Tongue (tissue), 2 donors: ENCODE results near the gene RAPGEF4. TPM values are rescaled to one million over a fixed set of nuclear protein-coding genes. Genes with fewer than 3 reads are reported as not detected.
A peak's percentile ranks its signal among the peaks of the same experiment; 100 is the strongest.
"Not testable (repeated sequence)": the region's sequence is repeated elsewhere in the genome, so short reads cannot be mapped to it uniquely, and the experiment has no call there.

Experiments
- DNase-seq: peaks from one replicate; pipeline ENCODE4 v3.0.0-alpha.2; 2015
- total RNA-seq: library from RNA; depleted of rRNA; stranded (reverse); fragments of >200 nt; gene quantifications from one replicate; pipeline ENCODE4 v1.2.3, GENCODE V29; 2014

Gene RAPGEF4
- total RNA-seq, 1 donor from 2014 or later: 11.3 TPM

DNA sequence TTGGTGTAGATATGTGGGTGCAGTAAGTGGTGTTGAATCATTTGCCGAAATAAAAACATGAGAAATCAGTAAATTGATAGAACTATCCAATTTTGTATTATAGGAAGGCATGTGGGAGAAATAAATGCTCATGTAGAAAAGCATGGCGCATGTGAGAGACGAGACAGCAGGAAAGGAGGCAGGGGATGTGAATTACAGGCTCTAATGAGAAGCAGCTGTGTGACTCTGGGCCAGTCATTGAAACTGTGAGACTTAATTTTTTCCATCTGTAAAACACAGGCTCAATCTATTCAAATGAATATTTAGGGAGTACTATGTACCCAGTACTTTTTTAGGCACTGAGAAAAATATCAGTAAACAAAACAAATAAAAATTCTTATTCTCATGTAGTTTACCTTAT, 297.4 kb downstream of the RAPGEF4 start:
- no peak for DNase-seq

GRCh38 chr2:173034143-173034542, 298.5 kb downstream of the RAPGEF4 start:
- DNase-seq: no peak

DNA sequence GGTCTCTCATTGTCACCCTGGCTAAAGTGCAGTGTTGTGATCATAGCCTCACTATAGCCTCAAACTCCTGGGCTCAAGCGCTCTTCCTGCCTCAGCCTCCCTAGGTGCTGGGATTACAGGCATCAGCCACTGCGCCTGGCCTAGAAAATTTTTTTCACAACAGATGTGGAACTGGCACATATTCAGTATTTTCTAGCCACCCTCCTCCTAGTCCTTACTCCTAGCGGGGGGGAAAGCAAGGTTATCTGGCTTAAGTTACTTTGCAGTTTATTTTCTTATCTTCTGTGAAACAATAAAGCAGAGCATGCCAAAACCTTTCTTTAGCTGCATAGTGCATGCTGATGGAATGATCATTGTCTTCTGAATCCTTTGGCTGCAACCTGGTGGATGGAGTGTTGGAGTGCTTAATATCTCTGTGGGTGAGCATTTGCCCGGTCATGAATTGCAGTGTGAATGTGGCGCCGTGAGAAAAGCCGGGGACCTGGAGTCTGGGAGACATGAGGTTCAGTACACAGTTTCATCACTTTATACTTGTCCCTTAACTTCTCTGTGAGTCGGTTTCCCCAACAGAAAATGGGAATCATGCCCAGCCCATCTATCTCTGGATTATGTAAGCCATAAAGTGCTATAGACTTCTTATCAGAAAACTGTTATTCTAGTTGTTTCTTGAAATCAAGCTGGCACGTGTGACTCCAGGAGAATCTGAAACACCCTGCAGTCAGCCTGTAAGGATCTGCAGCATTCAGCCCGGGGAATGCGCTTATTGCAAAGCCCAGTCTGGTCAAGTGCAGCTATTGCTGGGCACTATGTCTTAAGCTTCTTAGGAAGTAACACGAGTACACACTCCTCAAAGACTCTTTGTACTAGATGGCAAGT, 301.8 kb downstream of the RAPGEF4 start:
- peak; percentile 55 for DNase-seq

- DNase-seq: not testable (repeated sequence)
Observed at GRCh38 chr2:173038257-173038656, 302.6 kb downstream of the RAPGEF4 start.

GRCh38 chr2:173040729-173041128, 305.1 kb downstream of the RAPGEF4 start:
- no peak for DNase-seq

DNA sequence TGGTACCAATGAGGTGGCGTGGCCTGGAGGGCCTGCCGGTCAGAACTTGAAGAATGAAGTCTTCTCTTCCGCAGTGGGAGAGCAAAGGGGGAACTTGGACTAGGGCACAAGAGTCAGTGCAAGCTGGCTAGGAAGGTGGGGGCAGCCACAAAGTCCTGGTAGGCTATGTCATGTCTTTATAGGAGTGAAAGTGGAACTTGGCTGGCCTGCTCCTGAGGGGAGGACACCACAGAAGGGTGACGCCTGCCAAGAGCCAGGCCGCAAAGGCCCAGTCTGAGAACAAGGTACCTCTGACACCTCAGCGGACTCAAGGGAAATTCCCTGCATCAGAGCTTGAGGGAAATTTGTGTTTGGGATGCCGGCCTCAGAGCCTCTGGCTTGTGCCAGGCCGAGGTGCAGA, 307.8 kb downstream of the RAPGEF4 start:
- DNase-seq: no peak

- no peak for DNase-seq
Observed at GRCh38 chr2:173043897-173044519, 308.4 kb downstream of the RAPGEF4 start.

DNA sequence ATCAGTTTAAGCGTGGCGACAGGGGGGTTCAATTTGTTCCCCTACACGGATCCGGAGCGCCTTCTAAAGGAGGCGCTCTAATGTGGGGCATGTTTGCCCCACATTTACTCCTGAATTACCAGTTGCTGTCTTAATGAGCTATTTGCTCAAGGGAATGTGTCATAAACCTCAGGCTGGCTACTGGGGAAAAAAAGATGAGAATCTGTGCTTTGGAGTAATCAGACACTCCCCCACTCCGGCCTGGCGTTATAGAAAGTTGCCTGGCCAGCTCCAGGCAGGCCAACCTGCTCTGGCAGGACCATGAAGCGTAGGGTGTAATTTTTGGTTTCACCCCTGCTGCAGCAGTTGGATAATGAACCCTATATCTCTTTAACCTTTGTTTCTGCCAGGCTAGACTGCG, 309.0 kb downstream of the RAPGEF4 start:
- DNase-seq: no peak

DNA sequence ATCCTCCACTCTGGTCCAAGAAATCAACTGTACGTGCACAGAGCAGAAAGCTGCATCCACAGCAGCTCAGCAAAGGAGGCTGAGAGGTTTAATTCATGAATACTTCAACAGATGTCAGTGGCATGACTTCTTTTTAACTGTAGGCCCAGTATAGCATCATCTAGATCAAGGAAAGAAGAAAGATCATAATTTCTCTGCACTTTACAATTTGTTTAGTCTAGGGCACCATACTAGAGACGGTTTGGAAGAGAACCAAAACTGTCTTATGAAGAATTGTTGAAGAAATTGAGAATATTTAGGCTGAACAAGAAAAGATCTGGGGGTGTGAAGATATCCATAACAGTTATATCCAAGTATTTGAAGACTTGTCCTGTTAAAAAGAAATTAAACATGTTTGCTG, 309.5 kb downstream of the RAPGEF4 start:
- DNase-seq: no peak

GRCh38 chr2:173048522-173048896, 312.9 kb downstream of the RAPGEF4 start:
- no peak for DNase-seq

DNA sequence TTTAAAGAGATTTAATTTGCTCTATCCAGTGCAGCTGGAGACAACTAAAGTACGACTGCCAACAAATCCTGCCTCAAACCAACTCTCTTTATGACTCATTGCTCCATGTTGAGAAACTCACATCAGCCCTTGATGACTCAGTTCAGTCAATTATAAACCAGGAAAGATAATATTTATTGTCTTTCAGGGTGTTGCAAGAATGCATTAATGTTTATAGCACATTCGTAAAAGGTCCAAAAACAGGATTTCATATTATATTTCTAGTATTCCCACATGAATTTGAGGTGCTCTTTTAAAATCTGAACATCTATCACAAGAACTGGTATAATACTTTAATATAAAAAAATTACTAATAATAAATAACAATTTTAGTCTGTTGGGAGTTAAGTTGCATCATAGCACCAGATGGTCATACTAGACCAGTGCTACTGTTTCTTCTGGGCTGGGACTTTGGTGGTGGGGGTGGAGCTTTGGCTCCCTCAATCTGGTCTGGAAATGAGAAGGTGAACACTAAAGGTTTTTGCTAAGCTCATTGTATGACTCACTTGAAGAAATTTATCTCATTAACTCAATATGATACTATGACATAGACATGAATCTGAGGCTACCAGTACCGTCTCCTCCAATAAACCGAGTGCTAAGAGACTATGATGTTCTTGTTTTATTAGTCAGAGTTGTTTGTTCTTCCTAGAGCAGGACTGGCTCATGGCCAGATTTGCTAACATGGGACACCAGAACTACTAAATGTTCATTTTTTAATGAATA, 313.4 kb downstream of the RAPGEF4 start:
- DNase-seq: peak; percentile 57

DNA sequence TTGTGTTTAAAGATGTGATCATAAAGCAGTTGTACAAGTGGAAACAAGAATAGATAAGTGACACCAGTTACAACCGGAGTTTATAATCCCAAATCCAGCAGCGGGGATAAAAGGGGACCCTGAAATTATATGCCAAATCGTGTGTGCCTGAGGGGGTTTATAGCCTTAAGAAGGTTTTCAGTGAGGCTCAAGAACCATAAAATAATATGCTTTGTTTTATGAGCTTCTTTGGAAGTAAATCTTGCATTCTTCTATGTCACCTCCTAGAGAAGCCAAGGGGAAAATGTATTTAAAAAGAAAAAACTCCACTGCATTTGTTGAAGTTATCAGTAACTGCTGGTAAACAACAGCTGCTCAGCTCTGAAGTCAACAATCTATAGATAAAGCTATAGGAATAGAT, 314.2 kb downstream of the RAPGEF4 start:
- DNase-seq: no peak

GRCh38 chr2:173050684-173051083, 315.0 kb downstream of the RAPGEF4 start:
- DNase-seq: no peak

DNA sequence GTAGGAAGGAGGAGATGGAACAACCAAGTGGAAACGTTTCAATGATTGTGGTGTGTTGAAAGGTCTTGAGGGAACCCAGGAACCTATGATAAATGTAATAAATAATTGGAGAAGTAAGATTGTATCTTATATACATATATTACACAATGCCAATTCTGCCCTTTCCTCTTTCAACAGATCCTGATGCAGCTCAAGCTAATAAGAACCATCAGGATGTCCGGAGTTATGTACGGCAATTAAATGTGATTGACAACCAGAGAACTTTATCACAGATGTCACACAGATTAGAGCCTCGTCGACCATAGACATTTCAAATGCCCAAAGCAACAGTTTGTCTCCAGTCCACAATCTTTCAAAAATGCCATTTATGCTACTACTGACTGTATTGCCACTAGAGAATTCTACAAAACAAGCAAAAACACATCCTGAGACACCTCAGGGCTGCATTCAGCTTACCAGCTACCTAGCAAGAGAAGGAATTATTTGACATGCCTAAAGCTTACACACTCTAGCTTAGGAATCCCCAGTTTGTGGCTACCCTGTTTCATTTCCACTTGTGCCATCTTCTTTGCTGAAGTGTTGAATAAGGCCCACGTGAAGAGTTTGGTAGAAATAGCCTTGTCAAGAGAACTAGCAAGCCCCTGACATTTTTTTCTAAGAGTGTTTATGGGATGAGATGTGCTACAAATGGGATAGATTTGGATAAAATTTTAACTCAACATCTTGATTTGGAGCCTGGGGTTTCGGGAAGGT, 316.0 kb downstream of the RAPGEF4 start:
- no peak for DNase-seq

DNA sequence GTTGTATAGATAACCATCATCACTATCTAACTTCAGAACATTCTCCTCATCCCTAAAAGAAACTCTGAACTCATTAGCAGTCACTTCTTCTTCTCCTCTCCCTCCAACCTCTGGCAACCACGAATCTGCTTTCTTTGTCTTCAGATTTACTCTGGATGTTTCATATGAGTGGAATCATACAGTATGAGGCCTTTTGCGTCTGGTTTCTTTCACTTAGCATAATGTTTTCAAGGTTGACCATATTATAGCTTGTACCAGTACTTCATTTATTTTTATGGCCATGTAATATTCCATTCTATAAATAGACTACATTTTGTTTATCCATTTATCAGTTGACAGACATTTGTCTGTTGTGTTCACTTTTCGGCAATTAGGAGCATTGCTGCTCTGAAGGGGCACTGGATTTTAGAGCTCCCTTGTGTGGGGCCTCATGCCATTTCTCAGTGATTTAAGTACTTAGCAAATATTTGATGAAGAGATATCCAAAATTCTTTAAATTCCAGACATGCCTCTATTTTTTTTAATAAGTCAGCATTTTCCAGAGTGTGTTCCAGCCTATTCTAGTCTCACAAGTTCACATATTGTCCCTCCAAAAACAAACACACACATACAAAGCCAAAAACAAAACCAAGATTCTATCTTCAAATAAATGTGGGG, 317.5 kb downstream of the RAPGEF4 start:
- no peak for DNase-seq

- DNase-seq: no peak
Observed at GRCh38 chr2:173054466-173054865, 318.8 kb downstream of the RAPGEF4 start.

- no peak for DNase-seq
Observed at GRCh38 chr2:173056705-173057364, 321.2 kb downstream of the RAPGEF4 start.

- DNase-seq: no peak
Observed at GRCh38 chr2:173058097-173058496, 322.5 kb downstream of the RAPGEF4 start.

GRCh38 chr2:173058673-173059072, 323.0 kb downstream of the RAPGEF4 start:
- DNase-seq: no peak

- no peak for DNase-seq
Observed at GRCh38 chr2:173059292-173059691, 323.6 kb downstream of the RAPGEF4 start.

DNA sequence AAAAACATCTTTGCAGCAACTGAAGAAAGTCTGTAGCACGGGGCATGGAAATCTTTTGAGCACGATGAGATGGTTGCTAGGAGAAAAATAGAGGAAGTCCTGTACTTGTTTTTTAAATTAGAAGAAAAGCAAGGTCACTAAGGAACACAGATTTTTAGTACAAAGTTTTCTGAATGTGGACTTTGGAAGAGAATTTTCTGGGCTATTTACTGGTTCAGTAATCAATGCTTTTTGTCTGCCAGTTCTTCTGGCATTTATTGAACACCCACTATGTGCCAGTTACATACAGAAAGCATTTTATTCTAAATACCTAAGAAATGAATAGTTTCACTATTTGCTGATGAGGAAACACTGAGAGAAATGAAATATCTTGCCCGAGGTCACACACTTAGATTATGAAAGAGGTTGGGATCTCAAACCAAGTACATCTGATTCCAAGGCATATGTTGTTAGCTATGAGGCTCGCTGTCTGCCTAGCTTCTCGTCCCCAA, 324.4 kb downstream of the RAPGEF4 start:
- no peak for DNase-seq
